Right lung (tissue), 5 donors: ENCODE results near the gene SDHC. TPM values are rescaled to one million over a fixed set of nuclear protein-coding genes. Genes with fewer than 3 reads are reported as not detected.

Experiments used
- polyA plus RNA-seq, 5 donors: library from polyadenylated mRNA; unstranded; fragments of 120-200 nt; gene quantifications; one replicate each; pipeline versions ENCODE4 v1.2.1 to v1.2.3, GENCODE V29; 2013; ENCODE audit warnings: inconsistent platforms in 1 of 5, low replicate concordance in 1 of 5; ENCODE audit not compliant: insufficient read length in 5 of 5, insufficient read depth in 1 of 5

Gene SDHC
- polyA plus RNA-seq, 5 donors: 161 to 204 (median 179) TPM

Other genes starting within 250 kb of the SDHC start
- gene ARHGAP30, start 244.5 kb upstream of the SDHC start, polyA plus RNA-seq: 1 to 10 TPM; 2.8 to 4.7 (median 3.9) TPM
- 10 to 100 TPM in 2 of 5 donors, 1 to 10 TPM in 3; 7.3 to 11.9 (median 9.1) TPM for gene NECTIN4, start 224.8 kb upstream of the SDHC start, polyA plus RNA-seq
- gene KLHDC9, start 216.0 kb upstream of the SDHC start, polyA plus RNA-seq: 1 to 10 TPM; 3.8 to 8.0 (median 5.2) TPM
- 10 to 100 TPM; 51.4 to 67.6 (median 53.5) TPM for gene PFDN2, start 196.3 kb upstream of the SDHC start, polyA plus RNA-seq
- 10 to 100 TPM; 40.9 to 46.1 (median 42.5) TPM for gene NIT1, start 196.3 kb upstream of the SDHC start, polyA plus RNA-seq
- 10 to 100 TPM; 49.2 to 56.6 (median 50.4) TPM for gene DEDD, start 181.7 kb upstream of the SDHC start, polyA plus RNA-seq
- 100 to 1,000 TPM; 147 to 175 (median 155) TPM for gene UFC1, start 160.4 kb upstream of the SDHC start, polyA plus RNA-seq
- 10 to 100 TPM; 42.7 to 56.3 (median 49.4) TPM for gene USP21, start 154.9 kb upstream of the SDHC start, polyA plus RNA-seq
- gene PPOX, start 148.0 kb upstream of the SDHC start, polyA plus RNA-seq: 10 to 100 TPM; 39.9 to 59.3 (median 45.1) TPM
- gene B4GALT3, start 136.9 kb upstream of the SDHC start, polyA plus RNA-seq: 10 to 100 TPM; 31.7 to 48.1 (median 41.5) TPM
- gene ADAMTS4, start 115.3 kb upstream of the SDHC start, polyA plus RNA-seq: 1 to 10 TPM; 1.8 to 2.8 (median 2.2) TPM
- gene NDUFS2, start 112.0 kb upstream of the SDHC start, polyA plus RNA-seq: 100 to 1,000 TPM; 146 to 165 (median 156) TPM
- 10 to 100 TPM; 14.3 to 23.8 (median 18.1) TPM for gene FCER1G, start 99.1 kb upstream of the SDHC start, polyA plus RNA-seq
- 10 to 100 TPM in 1 of 5 donors, not detected in 4; 59.7 TPM for gene APOA2, start 90.8 kb upstream of the SDHC start, polyA plus RNA-seq
- 10 to 100 TPM; 10.1 to 12.4 (median 11.6) TPM for gene TOMM40L, start 88.3 kb upstream of the SDHC start, polyA plus RNA-seq
- under 1 TPM; 0.51 to 0.99 (median 0.88) TPM for gene NR1I3, start 76.2 kb upstream of the SDHC start, polyA plus RNA-seq
- 1 to 10 TPM in 2 of 5 donors, under 1 TPM in 3; 0.68 to 1.4 (median 0.91) TPM for gene PCP4L1, start 55.6 kb upstream of the SDHC start, polyA plus RNA-seq
- gene MPZ, start 4.4 kb upstream of the SDHC start, polyA plus RNA-seq: 1 to 10 TPM; 2.6 to 4.7 (median 3.2) TPM
- 10 to 100 TPM in 3 of 5 donors, 1 to 10 TPM in 2; 4.5 to 20.0 (median 14.6) TPM for gene CFAP126, start 53.5 kb downstream of the SDHC start, polyA plus RNA-seq
- gene FCGR2A, start 191.1 kb downstream of the SDHC start, polyA plus RNA-seq: 10 to 100 TPM; 13.3 to 18.6 (median 15.2) TPM
- gene HSPA6, start 210.2 kb downstream of the SDHC start, polyA plus RNA-seq: 1 to 10 TPM in 2 of 5 donors, under 1 TPM in 3; 0.78 to 1.7 (median 0.88) TPM
- gene FCGR3A, start 235.4 kb downstream of the SDHC start, polyA plus RNA-seq: 1 to 10 TPM; 2.1 to 5.7 (median 3.9) TPM